Fibroblast of lung (primary cell): ENCODE results near the gene AVP. TPM values are rescaled to one million over a fixed set of nuclear protein-coding genes. Genes with fewer than 3 reads are reported as not detected.

Experiments
- DNase-seq, 2 donors: peaks; one replicate each; pipeline versions ENCODE4 v3.0.0 to v3.0.0-alpha.2; 2010; ENCODE audit warnings: low read depth in 2 of 2
- H2AFZ ChIP-seq: 2 replicates; pipeline ENCODE4 v1.5.1; 2012; ENCODE audit warnings: low read length, control low read depth, inconsistent platforms
- H3K27ac ChIP-seq: 2 replicates; pipeline ENCODE4 v1.5.1; 2011; ENCODE audit warnings: low read length, control low read depth; ENCODE audit not compliant: insufficient read depth
- H3K27me3 ChIP-seq: 2 replicates; pipeline ENCODE4 v1.5.1; 2011; ENCODE audit warnings: mild to moderate bottlenecking, low read length; ENCODE audit not compliant: control insufficient read depth, insufficient read depth
- H3K36me3 ChIP-seq: 2 replicates; pipeline ENCODE4 v1.5.1; 2011; ENCODE audit warnings: low read length; ENCODE audit not compliant: control insufficient read depth, insufficient read depth
- H3K4me1 ChIP-seq: 2 replicates; pipeline ENCODE4 v1.5.1; 2011; ENCODE audit warnings: low read length; ENCODE audit not compliant: control insufficient read depth, insufficient read depth; ENCODE audit errors: extremely low read depth
- H3K4me2 ChIP-seq: 2 replicates; pipeline ENCODE4 v1.5.1; 2011; ENCODE audit warnings: low read length, control low read depth; ENCODE audit not compliant: insufficient read depth; ENCODE audit errors: extremely low read depth
- H3K4me3 ChIP-seq, 4 experiments: fragments of 200-600 bp in 1 of 4; sonication (generic) in 1 of 4; replicated peaks in 1 of 4; 2 replicates each; pipeline ENCODE4 v1.5.1; 2011 to 2016; ENCODE audit warnings: low read length in 4 of 4, low read depth in 3 of 4, mild to moderate bottlenecking in 3 of 4, control low read depth in 2 of 4, inconsistent platforms in 1 of 4, mixed read lengths in 1 of 4; ENCODE audit not compliant: insufficient read depth in 1 of 4; ENCODE audit errors: control extremely low read depth in 1 of 4
- H3K79me2 ChIP-seq: 2 replicates; pipeline ENCODE4 v1.5.1; 2012; ENCODE audit warnings: mild to moderate bottlenecking, low read length, inconsistent platforms; ENCODE audit not compliant: control insufficient read depth, insufficient read depth
- H3K9ac ChIP-seq: 2 replicates; pipeline ENCODE4 v1.5.1; 2011; ENCODE audit warnings: mild to moderate bottlenecking, low read length, control low read depth; ENCODE audit not compliant: insufficient read depth
- H3K9me3 ChIP-seq: 2 replicates; pipeline ENCODE4 v1.5.1; 2012; ENCODE audit warnings: low read depth, low read length; ENCODE audit not compliant: control insufficient read depth, insufficient read depth
- H4K20me1 ChIP-seq: 2 replicates; pipeline ENCODE4 v1.5.1; 2011; ENCODE audit warnings: low read length; ENCODE audit not compliant: control insufficient read depth, insufficient read depth; ENCODE audit errors: extremely low read depth
- EZH2 ChIP-seq: IDR thresholded peaks from 2 replicates; pipeline ENCODE4 v1.5.1; 2012; ENCODE audit warnings: low read length, control low read depth, mild to moderate bottlenecking; ENCODE audit errors: missing control alignments
- polyA plus RNA-seq, 2 donors: library from polyadenylated mRNA; depleted of rRNA in 1 of 2; stranded (reverse) in 1 of 2; unstranded in 1 of 2; fragments of >200 nt; gene quantifications; 2 replicates each; pipeline ENCODE4 v1.2.1, GENCODE V29; 2011 to 2012; ENCODE audit warnings: missing spikeins in 1 of 2
- total RNA-seq: library from RNA; depleted of rRNA; stranded (reverse); fragments of >200 nt; gene quantifications from 2 replicates; pipeline ENCODE4 v1.2.1, GENCODE V29; 2014
- TF ChIP-seq, protein P1 (sequence below), 2 donors: IDR thresholded peaks in 1 of 2; conservative IDR thresholded peaks in 1 of 2; 1 replicate in 1 of 2; 2 replicates in 1 of 2; pipeline ENCODE4 v1.5.1; 2011 to 2012; ENCODE audit warnings: low read length in 2 of 2, control low read depth in 1 of 2, inconsistent platforms in 1 of 2, low read depth in 1 of 2, mild to moderate bottlenecking in 1 of 2

The AVP gene
- total and polyA plus RNA-seq, 2 donors (not counting 1 experiment from before 2014, with no cell fraction given): not detected

GRCh38 chr20:3042625-3043024 lies 41.9 kb downstream of the AVP start:
- H3K9ac ChIP-seq: no peak overlapping the region
- peak in 1 of 2 donors; percentile 85 for DNase-seq
- peak overlapping the region; percentile 9 for H3K27ac ChIP-seq
- H4K20me1 ChIP-seq: no peaks in the 10 kb centered on the region
- TF ChIP-seq EZH2: no peak
- TF ChIP-seq, protein P1, sequence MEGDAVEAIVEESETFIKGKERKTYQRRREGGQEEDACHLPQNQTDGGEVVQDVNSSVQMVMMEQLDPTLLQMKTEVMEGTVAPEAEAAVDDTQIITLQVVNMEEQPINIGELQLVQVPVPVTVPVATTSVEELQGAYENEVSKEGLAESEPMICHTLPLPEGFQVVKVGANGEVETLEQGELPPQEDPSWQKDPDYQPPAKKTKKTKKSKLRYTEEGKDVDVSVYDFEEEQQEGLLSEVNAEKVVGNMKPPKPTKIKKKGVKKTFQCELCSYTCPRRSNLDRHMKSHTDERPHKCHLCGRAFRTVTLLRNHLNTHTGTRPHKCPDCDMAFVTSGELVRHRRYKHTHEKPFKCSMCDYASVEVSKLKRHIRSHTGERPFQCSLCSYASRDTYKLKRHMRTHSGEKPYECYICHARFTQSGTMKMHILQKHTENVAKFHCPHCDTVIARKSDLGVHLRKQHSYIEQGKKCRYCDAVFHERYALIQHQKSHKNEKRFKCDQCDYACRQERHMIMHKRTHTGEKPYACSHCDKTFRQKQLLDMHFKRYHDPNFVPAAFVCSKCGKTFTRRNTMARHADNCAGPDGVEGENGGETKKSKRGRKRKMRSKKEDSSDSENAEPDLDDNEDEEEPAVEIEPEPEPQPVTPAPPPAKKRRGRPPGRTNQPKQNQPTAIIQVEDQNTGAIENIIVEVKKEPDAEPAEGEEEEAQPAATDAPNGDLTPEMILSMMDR (conservative IDR thresholded peaks at IDR 0.05 in 1 of 2, IDR thresholded peaks at IDR 0.05 in 1 of 2; ENCODE audit: low read depth in 1 of 2, low read length in 2 of 2): no peak
- H3K4me1 ChIP-seq: peaks cover 11% of the 10 kb centered on the region
- no peak overlapping the region for H2AFZ ChIP-seq
- H3K9me3 ChIP-seq: no peaks in the 10 kb centered on the region
- H3K79me2 ChIP-seq: peaks cover 7% of the 10 kb centered on the region
- no peak overlapping the region for H3K4me2 ChIP-seq
- no peak overlapping the region for H3K4me3 ChIP-seq
- peaks cover 12% of the 10 kb centered on the region for H3K36me3 ChIP-seq
- no peaks in the 10 kb centered on the region for H3K27me3 ChIP-seq

- Histone ChIP-seq H3K4me2 (peak overlapping the region; percentile 4), H3K27me3 (no peaks in the 10 kb centered on the region), H3K4me1 (peaks cover 11% of the 10 kb centered on the region), H4K20me1 (no peaks in the 10 kb centered on the region), H3K36me3 (peaks cover 16% of the 10 kb centered on the region), H3K27ac (no peak overlapping the region), H3K9ac (no peak overlapping the region), H3K79me2 (peaks cover 5% of the 10 kb centered on the region), H3K4me3 (peak overlapping the region in 2 of 4 experiments; percentile 20 to 41), H2AFZ (no peak overlapping the region), H3K9me3 (no peaks in the 10 kb centered on the region)
- peak; percentile 6 to 61 for DNase-seq
- TF ChIP-seq EZH2: no peak
- TF ChIP-seq, protein P1 (conservative IDR thresholded peaks at IDR 0.05 in 1 of 2, IDR thresholded peaks at IDR 0.05 in 1 of 2; ENCODE audit: low read depth in 1 of 2, low read length in 2 of 2): no peak
Measured at GRCh38 chr20:3041854-3042409, 42.6 kb downstream of the AVP start.

DNA sequence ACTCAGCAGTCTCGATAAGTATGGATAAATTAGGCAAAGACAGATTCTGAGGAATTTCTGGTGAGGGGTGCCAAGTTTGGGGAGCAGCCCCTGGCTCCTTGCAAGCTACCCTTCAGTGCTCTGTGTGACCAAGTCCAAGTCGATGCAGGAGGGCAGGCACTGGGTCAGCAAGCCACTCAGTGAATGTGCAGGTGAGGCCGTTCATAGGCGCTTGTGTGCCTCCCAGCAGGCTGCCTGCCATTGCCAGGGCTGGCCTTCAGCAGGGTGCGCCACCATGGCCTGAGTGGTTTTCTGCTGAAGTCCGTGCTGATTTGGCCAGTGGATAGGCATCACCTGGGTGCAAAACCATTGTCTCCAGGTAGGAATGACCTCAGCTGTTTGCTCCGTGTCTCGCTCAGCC lies 44.4 kb downstream of the AVP start:
- DNase-seq: no peak
- no peaks in the 10 kb centered on the region for H4K20me1 ChIP-seq
- H3K9me3 ChIP-seq: no peaks in the 10 kb centered on the region
- no peak overlapping the region for H3K4me3 ChIP-seq
- TF ChIP-seq, protein P1 (conservative IDR thresholded peaks at IDR 0.05 in 1 of 2, IDR thresholded peaks at IDR 0.05 in 1 of 2; ENCODE audit: low read depth in 1 of 2, low read length in 2 of 2): no peak
- TF ChIP-seq EZH2: no peak
- H3K4me1 ChIP-seq: peaks cover 10% of the 10 kb centered on the region
- no peaks in the 10 kb centered on the region for H3K27me3 ChIP-seq
- no peak overlapping the region for H3K4me2 ChIP-seq
- H3K79me2 ChIP-seq: no peaks in the 10 kb centered on the region
- H2AFZ ChIP-seq: no peak overlapping the region
- no peak overlapping the region for H3K27ac ChIP-seq
- no peak overlapping the region for H3K9ac ChIP-seq
- peaks cover 23% of the 10 kb centered on the region for H3K36me3 ChIP-seq
